Measurements from ENCODE around the gene TAP2.

TAP2 gene

DNA sequence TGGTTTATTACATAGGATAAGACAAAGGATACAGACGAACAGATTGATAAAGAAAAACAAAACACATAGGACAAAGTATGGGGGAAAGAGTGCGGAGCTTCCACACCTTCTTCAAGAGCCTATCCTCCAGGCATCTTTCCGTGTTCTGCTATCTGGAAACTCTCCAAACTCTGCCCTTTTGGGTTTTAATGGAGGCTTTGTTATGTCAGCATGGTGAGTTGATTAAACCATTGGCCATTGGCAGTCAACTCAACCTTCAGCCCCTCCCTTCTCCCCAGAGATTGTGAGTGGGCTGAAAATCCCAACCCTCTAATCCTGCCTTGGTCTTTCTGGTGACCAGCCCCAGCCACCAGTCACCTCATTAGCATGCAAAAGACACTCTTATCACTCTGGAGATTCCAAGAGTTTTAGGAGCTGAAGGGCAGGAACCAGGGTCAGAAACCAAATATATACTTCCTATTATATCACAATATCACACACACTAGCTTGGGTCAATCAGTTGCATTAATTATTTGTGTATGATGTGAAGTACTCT lies 45.6 kb downstream of the TAP2 start:
- no peak overlapping the region for H3K4me3 ChIP-seq (ENCODE audit: low read depth, low read length)
- TF ChIP-seq, protein P1, sequence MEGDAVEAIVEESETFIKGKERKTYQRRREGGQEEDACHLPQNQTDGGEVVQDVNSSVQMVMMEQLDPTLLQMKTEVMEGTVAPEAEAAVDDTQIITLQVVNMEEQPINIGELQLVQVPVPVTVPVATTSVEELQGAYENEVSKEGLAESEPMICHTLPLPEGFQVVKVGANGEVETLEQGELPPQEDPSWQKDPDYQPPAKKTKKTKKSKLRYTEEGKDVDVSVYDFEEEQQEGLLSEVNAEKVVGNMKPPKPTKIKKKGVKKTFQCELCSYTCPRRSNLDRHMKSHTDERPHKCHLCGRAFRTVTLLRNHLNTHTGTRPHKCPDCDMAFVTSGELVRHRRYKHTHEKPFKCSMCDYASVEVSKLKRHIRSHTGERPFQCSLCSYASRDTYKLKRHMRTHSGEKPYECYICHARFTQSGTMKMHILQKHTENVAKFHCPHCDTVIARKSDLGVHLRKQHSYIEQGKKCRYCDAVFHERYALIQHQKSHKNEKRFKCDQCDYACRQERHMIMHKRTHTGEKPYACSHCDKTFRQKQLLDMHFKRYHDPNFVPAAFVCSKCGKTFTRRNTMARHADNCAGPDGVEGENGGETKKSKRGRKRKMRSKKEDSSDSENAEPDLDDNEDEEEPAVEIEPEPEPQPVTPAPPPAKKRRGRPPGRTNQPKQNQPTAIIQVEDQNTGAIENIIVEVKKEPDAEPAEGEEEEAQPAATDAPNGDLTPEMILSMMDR (IDR thresholded peaks at IDR 0.05; ENCODE audit: borderline replicate concordance, insufficient read depth, low read depth, low read length): no peak

DNA sequence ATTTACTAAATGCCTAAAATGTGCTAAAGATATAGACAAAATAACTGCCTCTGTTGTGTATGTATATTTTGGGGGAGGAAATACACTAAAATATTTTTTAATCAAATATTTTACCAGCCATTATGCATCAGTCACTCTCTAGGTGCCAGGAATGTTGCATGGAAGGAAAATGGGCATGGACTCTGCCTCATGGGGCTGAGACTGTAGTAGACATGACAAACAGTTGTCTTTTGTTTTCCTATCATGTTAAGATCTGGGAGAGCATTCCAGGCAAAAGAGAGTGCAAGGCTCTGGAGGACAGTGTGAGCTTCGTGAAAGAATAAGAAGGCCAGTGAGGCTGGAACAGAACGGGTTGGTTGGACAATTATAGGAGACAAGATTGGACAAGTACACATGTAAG lies 48.2 kb downstream of the TAP2 start:
- TF ChIP-seq, protein P1 (IDR thresholded peaks at IDR 0.05; ENCODE audit: borderline replicate concordance, insufficient read depth, low read depth, low read length): no peak
- no peak overlapping the region for H3K4me3 ChIP-seq (ENCODE audit: low read depth, low read length)

Data from GM12875 (cell line).